OCI-M1 (cell line): ENCODE results near the gene HILPDA.
A peak's percentile ranks its signal among the peaks of the same experiment; 100 is the strongest.

Experiments
- DNase-seq: peaks from one replicate; lab custom pipeline; 2025; lab: John Stamatoyannopoulos, UW

Gene HILPDA, protein sequence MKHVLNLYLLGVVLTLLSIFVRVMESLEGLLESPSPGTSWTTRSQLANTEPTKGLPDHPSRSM

DNA sequence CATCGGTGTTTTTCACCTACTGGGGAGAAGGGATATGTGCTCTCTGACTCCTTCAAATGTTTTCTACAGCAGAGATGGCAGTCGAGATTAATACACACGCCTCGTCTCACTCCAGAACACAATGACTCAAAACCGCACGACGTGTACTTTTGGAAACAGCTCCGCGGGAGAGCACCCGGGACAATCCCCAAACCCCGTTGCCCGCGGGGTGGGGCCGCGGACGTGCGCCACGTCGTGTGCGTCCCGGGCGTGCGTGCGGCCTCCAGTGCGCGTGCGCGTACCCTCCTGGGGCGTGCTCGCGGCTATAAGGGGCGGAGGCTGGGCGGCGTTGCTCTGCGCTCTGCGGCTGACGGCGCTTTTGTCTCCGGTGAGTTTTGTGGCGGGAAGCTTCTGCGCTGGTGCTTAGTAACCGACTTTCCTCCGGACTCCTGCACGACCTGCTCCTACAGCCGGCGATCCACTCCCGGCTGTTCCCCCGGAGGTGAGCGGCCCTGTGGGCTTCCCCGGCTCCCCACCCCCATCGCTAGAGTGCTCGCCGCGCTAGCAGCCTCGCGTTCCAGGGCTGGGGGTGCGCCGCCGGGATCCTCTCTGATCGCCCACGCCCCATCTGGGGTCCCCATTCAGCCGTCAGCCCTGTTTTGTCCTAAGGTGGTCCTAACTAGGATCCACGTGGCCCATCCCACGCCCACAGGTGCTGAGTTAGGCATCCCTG, at the start of gene HILPDA:
HILPDA (plus strand) TSS at position 336 of the 712 bp plus-strand sequence. CDS start 1,391 bp downstream, outside the sequence.
- peak; percentile 92 for DNase-seq

DNA sequence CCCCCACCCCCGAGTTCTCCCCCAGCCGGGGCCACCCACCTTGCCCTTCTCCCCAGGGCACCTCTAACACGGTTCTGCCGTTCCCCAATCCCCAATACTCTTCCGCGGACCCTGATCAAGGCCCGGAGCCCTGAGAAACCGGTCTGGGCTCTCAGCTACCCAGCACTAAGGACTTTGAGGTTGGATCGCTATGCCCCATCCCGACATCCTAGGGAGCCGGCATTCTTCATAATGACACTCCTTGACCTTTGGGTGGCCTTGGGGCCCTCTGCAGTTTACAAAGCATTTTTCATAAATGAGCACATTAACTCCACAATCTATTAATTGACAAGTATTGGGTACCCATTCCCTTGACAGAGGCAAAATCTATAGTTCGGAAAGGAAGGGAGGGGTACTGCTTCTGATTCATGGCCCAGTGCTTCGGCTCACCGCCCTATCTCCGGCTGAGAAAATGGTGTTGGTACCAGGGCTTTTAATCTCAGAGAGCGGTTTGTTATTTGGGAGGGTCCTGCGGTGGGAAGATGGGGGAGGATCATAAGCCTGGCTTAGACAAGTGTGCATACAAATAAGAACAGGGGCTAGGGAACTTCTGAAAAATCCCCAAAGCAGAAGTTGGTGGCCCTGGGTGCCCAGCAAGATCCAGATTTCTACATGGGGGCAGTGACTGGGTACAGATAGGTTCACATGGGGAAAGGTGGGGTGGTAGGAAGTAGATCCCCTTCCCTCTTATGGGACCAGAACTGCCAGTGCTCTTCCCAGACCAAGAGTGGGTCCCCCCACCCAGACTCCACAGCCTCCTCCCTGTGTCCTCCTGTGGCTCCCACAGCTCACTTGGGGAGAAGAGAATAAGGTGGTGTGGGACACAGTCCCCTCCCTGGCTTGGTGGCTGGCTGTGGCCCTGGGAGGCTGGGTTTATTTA, 49.1 kb upstream of the HILPDA start:
- DNase-seq, result peak; percentile 40

DNA sequence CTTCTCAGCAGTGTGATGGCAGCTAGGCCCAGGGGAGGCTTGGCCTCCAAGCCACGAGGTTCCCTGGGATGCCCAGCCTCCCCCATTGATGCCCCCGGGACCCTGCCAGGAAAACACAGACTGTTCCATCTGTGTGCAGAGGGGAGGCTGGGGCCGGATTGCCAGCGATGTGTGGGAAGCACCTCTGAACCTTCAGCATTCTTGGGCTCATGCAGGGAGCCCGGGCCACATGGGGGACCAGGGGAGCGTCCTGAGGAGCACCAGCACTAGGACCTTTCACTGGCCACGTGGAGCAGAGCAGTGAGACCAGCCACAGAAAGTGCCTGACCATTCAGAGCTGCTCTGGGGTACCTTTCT, 48.5 kb upstream of the HILPDA start:
- DNase-seq, result no peak

DNA sequence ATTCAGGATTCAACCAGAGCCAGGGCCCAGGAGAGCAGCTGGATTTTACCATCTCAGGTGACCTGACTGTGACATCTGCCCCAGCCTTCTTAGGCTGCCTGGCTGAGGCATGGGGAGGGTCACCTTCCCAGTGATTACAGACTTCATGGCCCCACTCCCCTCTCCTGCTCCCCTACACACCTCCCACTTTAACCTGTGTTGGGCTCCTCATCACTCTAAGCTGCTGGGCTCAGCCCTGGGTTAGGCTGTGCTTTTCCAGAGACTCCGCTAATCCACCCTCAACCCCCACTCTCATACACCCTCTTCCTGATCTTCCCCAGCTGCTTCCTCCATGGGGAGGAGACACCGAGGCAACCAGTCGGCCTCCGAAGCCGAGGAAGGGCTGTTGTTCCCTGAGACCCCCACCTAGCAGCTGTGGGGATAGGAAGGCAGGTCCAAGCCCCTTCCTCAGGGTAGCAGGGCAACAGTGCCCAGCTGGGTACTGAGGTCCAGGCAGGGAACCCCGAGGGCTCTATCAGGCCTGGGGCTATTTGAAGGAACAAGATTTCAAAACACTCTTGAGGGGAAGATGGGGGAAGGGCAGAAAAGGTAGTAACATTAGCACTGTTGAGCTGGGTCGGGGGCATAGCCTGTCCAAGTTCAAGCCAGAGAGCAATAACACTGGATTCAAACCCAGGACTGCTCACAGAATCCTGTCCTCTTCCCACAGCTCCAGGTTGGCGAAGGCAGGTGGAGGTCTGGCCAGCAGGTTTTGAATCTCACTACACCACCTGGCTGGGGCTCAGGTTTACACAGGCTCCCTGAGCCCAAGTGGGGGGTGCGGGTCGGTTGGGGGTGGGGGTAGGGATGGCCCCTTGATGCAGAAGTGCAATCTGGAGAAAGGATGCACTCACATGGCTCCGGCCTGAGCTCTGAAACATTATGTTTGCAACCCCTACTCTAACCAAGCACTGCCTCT, 47.6 kb upstream of the HILPDA start:
- no peak for DNase-seq

DNA sequence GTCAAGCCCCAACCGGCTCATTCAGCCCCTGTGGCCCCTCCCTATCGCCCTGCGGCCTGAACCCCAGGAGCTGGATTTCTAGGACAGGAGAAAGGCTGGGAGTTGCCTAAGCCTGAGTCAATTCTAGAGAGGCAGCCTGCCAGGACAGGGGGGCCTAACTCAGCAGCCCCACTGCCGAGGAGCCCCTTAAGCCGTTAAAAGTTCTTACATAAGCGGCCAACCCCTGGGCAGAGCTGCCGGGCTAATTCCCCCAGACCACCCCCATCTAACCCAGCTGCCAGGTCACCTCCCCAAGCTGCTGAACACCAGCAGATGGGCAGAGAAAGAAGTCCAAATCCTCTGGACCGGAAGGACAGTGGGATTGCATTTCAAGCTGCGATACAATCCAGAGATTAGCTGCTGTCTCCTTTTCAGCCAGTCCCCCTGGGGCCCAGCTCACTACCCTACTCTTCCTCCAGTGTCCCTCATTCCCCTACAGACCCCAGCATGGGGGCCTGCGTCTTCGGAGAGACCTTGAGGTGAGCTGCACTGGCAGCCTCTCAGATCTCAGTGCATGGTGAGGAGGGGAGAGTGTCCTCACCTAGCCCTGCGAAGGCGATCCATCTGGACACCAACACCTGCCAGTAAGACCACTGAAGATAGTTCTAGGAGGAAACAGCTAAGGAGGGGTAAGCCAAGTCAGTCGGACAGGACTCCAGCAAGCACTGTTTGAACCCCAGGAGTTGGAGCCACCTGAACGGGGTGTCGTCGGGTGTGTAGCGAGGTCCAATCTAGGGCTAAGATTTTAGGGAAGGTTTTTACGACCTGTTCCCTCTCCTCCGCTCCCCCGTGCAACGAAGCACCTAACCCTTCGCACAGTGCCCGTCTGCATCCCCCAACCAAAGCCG, 46.7 kb upstream of the HILPDA start:
- no peak for DNase-seq

DNA sequence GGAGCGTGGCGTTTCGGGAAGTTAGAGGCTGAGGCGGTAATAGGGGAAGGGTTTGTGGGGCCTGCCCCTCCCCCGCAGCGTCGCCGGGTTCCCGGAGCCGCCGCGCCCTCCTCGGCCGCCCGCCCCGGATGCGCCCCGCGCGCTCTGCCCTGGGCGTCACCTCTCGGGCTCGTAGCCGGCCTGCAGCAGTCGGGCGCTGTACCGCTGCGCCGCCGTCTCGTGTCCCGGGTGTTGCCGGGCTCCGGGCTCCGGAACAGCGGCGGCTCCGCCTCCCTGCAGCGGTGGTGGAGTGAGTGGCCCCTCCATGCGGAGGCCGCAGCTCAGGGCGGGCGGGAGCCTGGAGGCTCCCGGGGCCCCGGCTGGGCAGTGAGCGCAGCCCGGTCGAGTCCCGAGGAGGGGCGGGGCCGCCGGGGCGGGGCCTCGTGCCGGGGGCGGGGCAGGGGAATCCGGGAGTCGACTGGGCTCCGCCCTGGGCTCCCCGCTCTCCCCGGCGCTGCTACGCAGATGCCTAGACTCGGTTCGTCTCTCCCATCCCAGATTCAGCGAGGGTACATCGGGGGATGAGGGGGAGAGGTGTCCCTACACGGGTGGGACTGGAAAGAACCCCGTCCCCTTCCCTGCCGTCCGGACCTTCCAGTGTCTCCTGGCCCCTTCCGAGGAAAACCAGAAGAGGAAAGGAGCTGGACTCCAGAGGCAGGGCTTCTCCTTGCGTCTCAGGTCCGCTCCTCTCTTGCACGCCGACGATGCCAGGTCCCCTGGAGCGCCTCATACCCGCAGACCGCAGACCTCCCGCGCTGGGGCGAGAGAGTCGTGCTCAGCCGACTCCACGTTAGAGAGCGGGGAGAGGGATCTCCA, 45.9 kb upstream of the HILPDA start, which contains the start of gene IMPDH1:
IMPDH1 (minus strand) TSS at position 387 of the 855 bp plus-strand sequence; CDS start at position 306, 81 bp downstream.
- DNase-seq, result peak; percentile 60

DNA sequence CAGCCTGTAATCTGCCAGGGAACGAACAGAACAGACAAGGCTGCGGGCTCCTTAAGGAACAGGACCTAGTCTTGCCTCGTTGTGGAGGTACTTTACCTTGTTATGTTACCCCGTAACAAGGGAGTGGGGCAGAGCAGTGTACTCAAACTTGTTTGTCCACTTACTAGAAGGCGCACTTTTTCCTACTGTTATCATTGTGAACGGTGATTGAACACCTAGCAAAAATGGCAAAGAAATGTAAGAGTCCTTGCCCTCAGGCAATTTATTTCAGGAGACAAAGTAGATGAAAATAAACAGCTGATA, 45.3 kb upstream of the HILPDA start:
- DNase-seq, result no peak

DNA sequence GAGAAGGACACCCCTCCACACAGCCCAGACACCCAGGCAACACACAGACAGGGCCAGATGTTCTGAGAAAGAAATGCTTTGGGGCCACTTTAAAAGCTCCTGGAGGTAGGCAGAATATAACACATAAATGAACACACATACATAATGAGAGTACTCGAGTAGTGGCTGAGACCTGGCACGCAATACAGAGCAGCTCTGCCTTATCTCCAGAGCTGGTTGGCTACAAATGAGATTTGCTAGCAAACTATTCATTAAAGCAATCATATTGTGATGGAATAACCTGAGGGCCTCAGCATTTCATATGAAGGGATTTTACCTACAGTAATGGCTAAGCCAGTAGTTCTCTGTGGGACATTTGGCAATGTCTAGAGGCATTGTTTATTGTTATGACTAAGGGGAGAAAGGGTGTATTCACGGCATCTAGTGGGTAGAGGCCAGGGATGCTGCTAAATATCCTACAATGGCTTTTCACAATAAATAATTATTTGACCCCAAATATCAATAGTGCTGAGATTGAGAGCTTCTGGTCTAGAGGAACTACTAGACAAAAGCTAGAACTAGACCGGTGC, 40.4 kb upstream of the HILPDA start:
- DNase-seq, result no peak

DNA sequence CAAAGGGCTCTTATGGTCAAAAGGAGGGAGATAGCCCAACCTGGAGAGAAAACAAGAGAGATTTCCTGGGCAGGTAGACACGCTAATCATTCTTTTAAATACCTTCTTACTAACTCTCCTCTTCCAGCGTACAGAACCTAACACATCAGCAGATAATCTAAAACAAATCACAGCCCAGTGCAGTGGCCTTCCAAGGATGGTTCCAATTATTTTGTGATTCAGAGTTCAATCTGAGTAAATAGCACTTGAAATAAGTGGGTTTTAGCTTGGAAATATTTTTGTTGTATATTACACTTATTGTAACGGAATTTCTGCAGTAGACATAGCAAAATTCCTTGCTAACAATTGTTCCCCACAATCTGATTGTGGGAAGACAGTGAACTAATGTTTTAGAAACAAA, 38.6 kb upstream of the HILPDA start:
- DNase-seq, result no peak

DNA sequence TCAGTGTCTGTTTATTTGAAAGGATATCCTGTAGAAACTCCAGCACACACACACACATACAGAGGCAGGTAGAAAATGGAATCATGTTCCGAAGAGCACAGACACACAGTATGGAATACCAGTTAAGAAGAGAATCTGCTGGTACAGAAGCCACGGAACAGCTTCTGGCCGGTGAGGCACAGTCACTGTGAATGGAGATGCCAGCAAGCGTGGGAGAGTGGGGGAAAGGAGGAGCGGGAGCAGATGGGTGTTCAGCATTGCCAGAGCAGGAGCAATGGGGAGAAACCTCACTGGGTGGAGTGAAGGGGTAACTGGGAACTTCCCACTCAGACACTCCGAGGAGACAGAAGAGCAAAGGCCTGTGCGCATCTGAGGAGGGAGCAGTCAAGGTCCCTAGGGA, 36.4 kb upstream of the HILPDA start:
- DNase-seq, result no peak

DNA sequence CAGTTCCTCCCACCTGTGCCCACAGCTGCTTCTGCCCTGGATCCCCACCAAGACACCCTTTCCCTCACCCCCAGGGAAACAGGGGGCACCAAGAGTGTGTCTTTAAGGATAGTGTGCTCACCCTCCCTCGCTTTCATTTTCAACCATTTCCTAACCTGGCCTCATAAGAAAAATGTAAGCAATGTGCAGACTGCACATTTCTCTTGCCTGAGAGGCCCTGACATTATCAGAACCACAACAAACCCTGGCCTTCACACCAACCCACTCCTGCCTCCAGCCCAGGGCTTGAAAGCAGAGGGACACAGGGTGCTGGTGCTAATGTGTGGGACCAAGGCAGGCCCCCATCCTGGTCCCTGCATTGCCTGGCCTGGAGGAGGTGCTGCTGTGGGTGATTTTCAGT, 34.9 kb upstream of the HILPDA start:
- DNase-seq, result no peak

DNA sequence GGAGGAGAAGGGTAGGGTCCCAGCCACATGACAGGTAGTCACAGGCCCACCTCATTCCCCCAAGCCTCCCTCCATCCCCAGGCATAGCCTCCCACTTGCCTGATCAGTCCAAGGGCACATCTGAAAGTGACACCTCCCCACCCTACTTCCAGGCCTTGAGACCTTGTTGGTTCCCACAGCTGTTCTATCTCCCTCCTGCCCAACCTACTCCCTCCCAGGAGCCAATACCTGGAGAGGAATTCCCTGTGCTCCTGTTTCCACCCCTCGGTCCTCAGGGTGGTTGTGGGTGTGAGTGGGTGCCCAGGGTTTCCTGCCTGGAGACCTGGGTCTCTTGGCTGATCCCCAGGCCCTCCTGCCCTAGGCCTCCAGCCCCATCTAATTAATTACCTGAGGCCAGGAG, 34.3 kb upstream of the HILPDA start:
- no peak for DNase-seq

DNA sequence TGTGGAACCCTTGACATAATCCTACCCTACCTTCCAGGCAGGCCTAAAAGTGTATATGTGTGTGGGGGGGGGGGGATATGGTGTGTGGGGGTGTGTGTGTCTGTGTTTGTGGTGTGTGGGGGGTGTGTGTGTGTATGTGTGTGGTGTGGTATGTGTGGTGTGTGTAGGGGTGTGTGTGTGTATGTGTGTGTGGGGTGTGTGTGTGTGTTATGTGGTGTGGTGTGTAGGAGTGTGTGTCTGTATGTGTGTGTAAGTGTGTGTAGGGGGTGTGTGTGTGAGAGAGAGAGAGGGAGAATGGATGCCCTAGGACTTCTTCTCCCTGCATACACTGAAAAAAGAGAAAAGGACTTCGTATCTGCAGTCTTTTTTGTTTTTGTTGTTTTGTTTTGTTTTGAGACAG, 33.6 kb upstream of the HILPDA start:
- DNase-seq, result no peak

DNA sequence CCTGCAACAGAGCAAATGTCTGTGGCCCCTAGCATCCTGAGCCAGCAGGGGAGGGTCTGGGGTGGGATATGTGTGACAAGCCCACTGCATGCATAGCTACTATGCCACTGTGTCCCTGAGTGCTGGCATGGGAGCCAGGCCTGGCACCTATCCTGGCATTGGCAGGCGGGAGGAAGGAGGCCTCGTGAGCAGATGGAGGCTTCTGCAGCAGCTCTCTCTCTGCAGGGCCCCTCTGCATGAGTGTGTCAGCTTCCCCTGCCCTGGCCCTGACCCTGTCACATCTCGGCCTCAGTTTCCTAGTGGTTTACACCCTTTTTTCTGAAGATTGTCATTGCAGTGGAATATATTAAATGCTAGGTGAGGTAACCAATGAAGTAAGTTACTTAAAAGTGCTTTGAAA, 32.8 kb upstream of the HILPDA start:
- DNase-seq, result no peak

DNA sequence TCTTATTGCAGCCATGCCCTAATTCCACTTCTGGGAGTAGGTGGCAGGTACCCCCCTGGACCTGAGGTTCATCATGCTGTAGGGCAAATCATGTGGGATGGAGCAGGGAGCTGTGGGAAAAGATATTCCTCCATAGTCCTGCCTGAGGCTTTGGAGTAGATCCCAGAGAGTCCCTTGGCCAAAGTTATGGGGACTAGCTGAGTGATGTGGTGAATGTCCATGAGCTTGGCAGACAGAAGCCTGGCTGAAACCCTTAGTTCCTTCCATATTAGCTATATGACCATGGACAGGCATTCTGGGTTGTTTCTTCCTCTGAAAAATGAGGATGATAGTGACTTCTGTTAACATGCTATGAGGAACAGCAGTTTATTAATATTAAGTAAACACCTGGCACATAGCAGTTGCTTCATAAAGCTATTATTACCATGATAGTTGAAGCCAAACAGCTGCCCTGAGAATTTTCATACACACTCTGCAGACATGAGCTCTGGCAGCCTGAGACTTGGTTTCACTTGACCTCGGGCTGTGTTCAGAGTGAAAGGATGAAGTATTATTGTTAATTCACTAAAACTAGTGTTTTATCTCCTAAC, 30.9 kb upstream of the HILPDA start:
- no peak for DNase-seq

DNA sequence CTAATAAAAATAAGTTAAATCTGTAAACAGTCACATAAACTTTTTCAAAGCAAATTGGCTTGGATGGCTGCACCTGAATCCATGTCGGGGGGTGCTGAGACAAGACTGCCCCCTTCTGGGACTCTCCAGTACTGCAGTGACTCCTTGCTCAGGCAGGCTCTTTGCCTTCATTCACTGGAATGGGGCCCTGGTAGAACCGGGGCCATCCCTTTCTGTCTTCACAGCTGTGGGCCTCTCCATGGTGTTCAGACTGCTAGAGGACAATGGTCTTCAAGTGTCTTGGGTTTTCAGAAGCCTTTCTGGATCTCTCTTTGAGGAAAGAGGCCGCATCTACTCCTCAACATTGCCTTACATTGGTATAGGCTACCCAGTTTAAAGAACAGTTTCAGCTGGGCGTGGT, 29.8 kb upstream of the HILPDA start:
- DNase-seq, result peak; percentile 77

DNA sequence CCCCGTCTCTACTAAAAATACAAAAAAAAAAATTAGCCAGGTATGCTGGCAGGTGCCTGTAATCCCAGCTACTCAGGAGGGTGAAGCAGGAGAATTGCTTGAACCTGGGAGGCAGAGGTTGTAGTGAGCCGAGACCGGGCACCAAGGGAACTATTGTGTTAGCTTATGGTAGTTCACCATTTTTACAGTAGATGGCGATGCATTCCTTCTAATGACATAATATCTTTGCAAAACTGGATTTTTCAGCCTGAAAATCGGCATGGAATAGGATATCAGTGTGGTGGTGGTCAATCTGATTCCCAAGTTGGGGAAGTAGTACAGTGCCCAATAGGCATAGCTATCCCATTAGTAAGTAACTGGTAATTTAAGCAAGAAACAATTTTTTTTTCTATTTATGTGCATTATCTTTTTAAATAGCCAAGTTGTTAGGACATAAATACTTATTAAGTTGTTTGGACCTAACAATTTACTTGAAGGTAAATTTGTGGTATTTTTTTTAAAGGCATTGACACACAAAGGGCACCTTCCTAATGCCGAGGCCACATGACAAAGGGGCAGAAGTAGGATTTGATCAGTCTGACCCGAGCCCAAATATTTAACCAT, 28.3 kb upstream of the HILPDA start:
- DNase-seq, result peak; percentile 74

DNA sequence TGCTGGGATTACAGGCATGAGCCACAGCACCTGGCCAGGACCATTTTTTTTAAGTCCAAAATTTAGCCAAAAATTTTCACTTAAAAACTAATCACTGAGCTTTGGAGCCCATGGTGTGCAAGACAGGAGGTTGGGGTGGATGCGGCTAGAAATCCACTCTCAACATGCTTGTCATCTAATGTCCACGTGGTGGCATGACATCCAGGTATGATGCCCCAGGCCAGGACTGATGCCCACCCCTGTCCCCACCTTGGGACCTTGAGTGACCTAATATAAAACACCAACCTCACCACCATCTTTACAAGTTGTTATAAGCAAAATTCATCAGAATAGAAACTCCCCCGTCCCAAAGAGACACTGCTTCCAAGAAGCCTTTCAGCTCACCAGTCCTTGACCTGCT, 25.5 kb upstream of the HILPDA start:
- DNase-seq, result no peak

DNA sequence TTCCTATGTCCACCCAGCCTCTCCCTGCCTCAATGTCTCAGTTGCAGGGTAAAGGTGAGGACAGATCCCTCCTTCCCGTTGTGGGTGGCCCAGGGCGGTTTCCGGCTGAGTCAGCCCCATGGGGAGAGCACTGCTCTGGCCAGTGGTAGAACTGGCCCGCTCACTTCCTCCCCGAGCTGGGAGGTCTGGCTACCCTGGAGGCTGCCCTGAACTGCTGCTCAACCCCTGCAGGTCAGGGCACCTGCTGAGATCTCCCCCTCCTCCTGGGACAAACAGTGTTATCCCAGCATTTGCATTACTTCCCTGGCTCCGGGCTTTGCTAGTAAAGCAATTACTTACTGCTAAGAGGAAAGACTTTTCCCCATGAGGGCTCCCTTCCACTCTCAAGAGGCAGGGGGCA, 24.5 kb upstream of the HILPDA start:
- DNase-seq, result no peak
